Activated T-cell treated with anti-CD3 and anti-CD28 coated beads, Interleukin-2, amount 50 U/mL, for 4 hours (primary cell): ENCODE measurements around the gene ATOH8. TPM values are rescaled to one million over a fixed set of nuclear protein-coding genes. Genes with fewer than 3 reads are reported as not detected.

ENCODE experiments used
- ATAC-seq, 2 donors: fragments of 200-7000 bp; cut with Tn5 transposase; one replicate each; pipeline ENCODE4 v1.10.0; 2021
- DNase-seq: peaks from one replicate; pipeline ENCODE4 v3.0.0-alpha.2; 2020
- H3K27me3 Mint-ChIP-seq: one replicate; pipeline ENCODE4 v1.8.0; 2021; ENCODE audit warnings: low read depth, mixed read lengths
- H3K36me3 Mint-ChIP-seq: one replicate; pipeline ENCODE4 v1.8.0; 2022; ENCODE audit warnings: mixed read lengths; ENCODE audit not compliant: insufficient read depth
- H3K4me1 Mint-ChIP-seq: one replicate; pipeline ENCODE4 v1.8.0; 2021; ENCODE audit warnings: low read depth, mixed read lengths
- H3K4me3 Mint-ChIP-seq: one replicate; pipeline ENCODE4 v1.8.0; 2021; ENCODE audit warnings: mild to moderate bottlenecking, moderate library complexity, mixed read lengths
- H3K9me3 Mint-ChIP-seq: one replicate; pipeline ENCODE4 v1.8.0; 2021; ENCODE audit warnings: mixed read lengths
- total RNA-seq, 3 donors: library from RNA; stranded (reverse); gene quantifications; one replicate each; pipeline ENCODE4 v1.2.1, GENCODE V29; 2021

Gene ATOH8
- total RNA-seq, 3 donors from 2014 or later = not detected

- H3K36me3 Mint-ChIP-seq = no peaks in the 10 kb centered on the region
- peaks cover 2% of the 10 kb centered on the region for H3K27me3 Mint-ChIP-seq
- peak in 1 of 2 donors; percentile 25 for ATAC-seq
- no peak for DNase-seq
- no peaks in the 10 kb centered on the region for H3K9me3 Mint-ChIP-seq
- no peak overlapping the region for H3K4me3 Mint-ChIP-seq
- no peaks in the 10 kb centered on the region for H3K4me1 Mint-ChIP-seq
These were observed 31.4 kb downstream of the ATOH8 start for GRCh38 chr2:85785027-85785822.

GRCh38 chr2:85785871-85786270, 32.1 kb downstream of the ATOH8 start:
- H3K9me3 Mint-ChIP-seq = no peaks in the 10 kb centered on the region
- H3K27me3 Mint-ChIP-seq = peaks cover 3% of the 10 kb centered on the region
- no peaks in the 10 kb centered on the region for H3K36me3 Mint-ChIP-seq
- ATAC-seq (no peak), DNase-seq (no peak)
- no peaks in the 10 kb centered on the region for H3K4me1 Mint-ChIP-seq
- no peak overlapping the region for H3K4me3 Mint-ChIP-seq

- DNase-seq = no peak
- Mint-ChIP-seq H3K9me3 (no peaks in the 10 kb centered on the region), H3K36me3 (no peaks in the 10 kb centered on the region), H3K4me1 (no peaks in the 10 kb centered on the region), H3K27me3 (peaks cover 4% of the 10 kb centered on the region), H3K4me3 (no peak overlapping the region)
- no peak for ATAC-seq
These were observed 32.7 kb downstream of the ATOH8 start for GRCh38 chr2:85786444-85786843.

- Mint-ChIP-seq H3K4me1 (no peaks in the 10 kb centered on the region), H3K36me3 (no peaks in the 10 kb centered on the region), H3K27me3 (peaks cover 4% of the 10 kb centered on the region), H3K4me3 (no peak overlapping the region), H3K9me3 (no peaks in the 10 kb centered on the region)
- DNase-seq = no peak
- no peak for ATAC-seq
These were observed 33.1 kb downstream of the ATOH8 start for GRCh38 chr2:85786865-85787264.

- H3K9me3 Mint-ChIP-seq = no peaks in the 10 kb centered on the region
- H3K4me1 Mint-ChIP-seq = no peaks in the 10 kb centered on the region
- peaks cover 4% of the 10 kb centered on the region for H3K27me3 Mint-ChIP-seq
These were observed 33.6 kb downstream of the ATOH8 start for GRCh38 chr2:85787282-85787980.

GRCh38 chr2:85787981-85788340, 34.2 kb downstream of the ATOH8 start:
- DNase-seq (no peak), ATAC-seq (no peak)
- Mint-ChIP-seq H3K4me1 (no peaks in the 10 kb centered on the region), H3K9me3 (no peaks in the 10 kb centered on the region), H3K27me3 (peaks cover 6% of the 10 kb centered on the region), H3K4me3 (no peak overlapping the region), H3K36me3 (no peaks in the 10 kb centered on the region)

More at GRCh38 chr2:85787282-85787980, 33.6 kb downstream of the ATOH8 start:
- DNase-seq = no peak
- no peak overlapping the region for H3K4me3 Mint-ChIP-seq
- no peak for ATAC-seq
- no peaks in the 10 kb centered on the region for H3K36me3 Mint-ChIP-seq

GRCh38 chr2:85788603-85789002, 34.8 kb downstream of the ATOH8 start:
- Mint-ChIP-seq H3K4me1 (no peaks in the 10 kb centered on the region), H3K4me3 (no peak overlapping the region), H3K9me3 (no peaks in the 10 kb centered on the region), H3K27me3 (peaks cover 6% of the 10 kb centered on the region), H3K36me3 (no peaks in the 10 kb centered on the region)
- DNase-seq (no peak), ATAC-seq (no peak)

GRCh38 chr2:85789271-85789670, 35.5 kb downstream of the ATOH8 start:
- Mint-ChIP-seq H3K9me3 (no peaks in the 10 kb centered on the region), H3K4me1 (no peaks in the 10 kb centered on the region), H3K36me3 (no peaks in the 10 kb centered on the region), H3K27me3 (peaks cover 9% of the 10 kb centered on the region), H3K4me3 (no peak overlapping the region)
- ATAC-seq (no peak), DNase-seq (no peak)

GRCh38 chr2:85790032-85790431, 36.2 kb downstream of the ATOH8 start:
- ATAC-seq (no peak), DNase-seq (no peak)
- Mint-ChIP-seq H3K9me3 (no peaks in the 10 kb centered on the region), H3K4me3 (no peak overlapping the region), H3K27me3 (peaks cover 9% of the 10 kb centered on the region), H3K4me1 (no peaks in the 10 kb centered on the region), H3K36me3 (no peaks in the 10 kb centered on the region)

- ATAC-seq = no peak
- DNase-seq = no peak
- no peaks in the 10 kb centered on the region for H3K4me1 Mint-ChIP-seq
- H3K9me3 Mint-ChIP-seq = no peaks in the 10 kb centered on the region
- no peaks in the 10 kb centered on the region for H3K36me3 Mint-ChIP-seq
- no peak overlapping the region for H3K4me3 Mint-ChIP-seq
- H3K27me3 Mint-ChIP-seq = peaks cover 7% of the 10 kb centered on the region
These were observed 36.9 kb downstream of the ATOH8 start for GRCh38 chr2:85790499-85791188.

- Mint-ChIP-seq H3K9me3 (no peaks in the 10 kb centered on the region), H3K27me3 (peaks cover 7% of the 10 kb centered on the region)
These were observed 38.1 kb downstream of the ATOH8 start for GRCh38 chr2:85791704-85792565.

GRCh38 chr2:85792783-85793441, 39.1 kb downstream of the ATOH8 start:
- no peak for DNase-seq
- no peak for ATAC-seq
- Mint-ChIP-seq H3K4me3 (no peak overlapping the region), H3K9me3 (no peaks in the 10 kb centered on the region), H3K27me3 (peaks cover 12% of the 10 kb centered on the region), H3K36me3 (no peaks in the 10 kb centered on the region), H3K4me1 (no peaks in the 10 kb centered on the region)

More at GRCh38 chr2:85791704-85792565, 38.1 kb downstream of the ATOH8 start:
- H3K4me3 Mint-ChIP-seq = no peak overlapping the region
- ATAC-seq (no peak), DNase-seq (no peak)
- no peaks in the 10 kb centered on the region for H3K4me1 Mint-ChIP-seq
- no peaks in the 10 kb centered on the region for H3K36me3 Mint-ChIP-seq

- H3K27me3 Mint-ChIP-seq = peaks cover 14% of the 10 kb centered on the region
- no peaks in the 10 kb centered on the region for H3K9me3 Mint-ChIP-seq
These were observed 39.8 kb downstream of the ATOH8 start for GRCh38 chr2:85793584-85793983.

More at GRCh38 chr2:85793584-85793983, 39.8 kb downstream of the ATOH8 start:
- no peak for DNase-seq
- no peaks in the 10 kb centered on the region for H3K36me3 Mint-ChIP-seq
- no peak for ATAC-seq
- H3K4me3 Mint-ChIP-seq = no peak overlapping the region
- H3K4me1 Mint-ChIP-seq = no peaks in the 10 kb centered on the region
